ENCODE measurements around the gene UPK3BL2.
"Not testable (repeated sequence)": the region's sequence is repeated elsewhere in the genome, so short reads cannot be mapped to it uniquely, and the experiment has no call there.

GRCh38 chr7:102577315-102578240 is 34.1 kb upstream of the UPK3BL2 start:
- TF ChIP-seq CTCF, POLR2A (IDR thresholded peaks at IDR 0.05): not testable (repeated sequence)
